Measurements from ENCODE around the gene NEIL1. TPM values are rescaled to one million over a fixed set of nuclear protein-coding genes. Genes with fewer than 3 reads are reported as not detected.
A peak's percentile ranks its signal among the peaks of the same experiment; 100 is the strongest.
"Not testable (repeated sequence)": the region's sequence is repeated elsewhere in the genome, so short reads cannot be mapped to it uniquely, and the experiment has no call there.

NEIL1 gene, protein sequence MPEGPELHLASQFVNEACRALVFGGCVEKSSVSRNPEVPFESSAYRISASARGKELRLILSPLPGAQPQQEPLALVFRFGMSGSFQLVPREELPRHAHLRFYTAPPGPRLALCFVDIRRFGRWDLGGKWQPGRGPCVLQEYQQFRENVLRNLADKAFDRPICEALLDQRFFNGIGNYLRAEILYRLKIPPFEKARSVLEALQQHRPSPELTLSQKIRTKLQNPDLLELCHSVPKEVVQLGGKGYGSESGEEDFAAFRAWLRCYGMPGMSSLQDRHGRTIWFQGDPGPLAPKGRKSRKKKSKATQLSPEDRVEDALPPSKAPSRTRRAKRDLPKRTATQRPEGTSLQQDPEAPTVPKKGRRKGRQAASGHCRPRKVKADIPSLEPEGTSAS
- total RNA-seq (1 to 10 TPM; 2.0 to 2.3 TPM), polyA plus RNA-seq (2.9 TPM)

DNA sequence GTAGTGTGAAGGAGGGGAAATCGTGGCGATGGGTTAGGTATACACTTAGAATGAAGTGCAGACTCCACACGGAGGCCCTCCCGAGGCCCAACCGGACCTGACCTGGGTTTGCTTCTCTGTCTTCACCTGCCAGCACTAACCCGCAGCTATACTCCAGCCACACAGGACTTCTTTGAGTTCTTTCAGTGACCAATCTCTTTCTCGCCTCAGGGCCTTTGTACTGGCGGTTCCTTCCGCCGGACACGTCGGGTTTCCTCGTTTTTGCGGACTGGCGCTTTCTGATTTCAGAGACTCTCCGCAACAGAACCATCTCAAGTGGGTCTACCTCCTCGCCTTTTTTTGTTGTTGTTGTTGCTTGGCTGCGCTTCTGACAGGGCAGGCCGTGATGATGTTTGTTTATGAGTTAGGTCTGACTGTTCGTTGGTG lies at the start of gene NEIL1:
NEIL1 (plus strand) TSS at position 244 of the 426 bp plus-strand sequence. CDS start 1,867 bp downstream, outside the sequence.
- Histone ChIP-seq H3K4me1 (ENCODE audit: insufficient read depth, low read length) (peaks cover 40% of the 10 kb centered on the region), H3K27ac (ENCODE audit: low read depth, low read length) (peak within 1 kb of the TSS; percentile 57), H3K27me3 (ENCODE audit: insufficient read depth, low read length, poor library complexity, severe bottlenecking) (no peaks in the 10 kb centered on the region), H3K9me3 (ENCODE audit: low read length) (peaks cover 10% of the 10 kb centered on the region), H3K4me3 (ENCODE audit: low read length) (peak within 1 kb of the TSS; percentile 68), H3K36me3 (ENCODE audit: insufficient read depth, low read length) (no peaks in the 10 kb centered on the region)
- Mint-ChIP-seq H3K4me1 (peaks cover 26 to 42% (median 26%) of the 10 kb centered on the region in 3 donors), H3K4me3 (peak within 1 kb of the TSS; percentile 79 to 91 (median 84)), H3K27me3 (peaks cover 0 to 10% of the 10 kb centered on the region in 2 donors), H3K27ac (peak within 1 kb of the TSS; percentile 60 to 93 (median 86)), H3K36me3 (peaks cover 3 to 7% (median 5%) of the 10 kb centered on the region in 3 donors), H3K9me3 (peaks cover 6 to 22% (median 20%) of the 10 kb centered on the region in 5 donors)
- POLR2A ChIA-PET, result interaction anchor here (0.6 to 5.4 kb wide), 2 partner anchors 19 to 22 kb away, joined by 3 to 34 read pairs; partner anchors contain the start of gene MAN2C1
- CTCF ChIA-PET, result interaction anchor here (1.8 kb wide), 1 partner anchor 21 kb away, joined by 12 read pairs; the partner anchor contains the start of gene MAN2C1
- DNase-seq, result no peak

DNA sequence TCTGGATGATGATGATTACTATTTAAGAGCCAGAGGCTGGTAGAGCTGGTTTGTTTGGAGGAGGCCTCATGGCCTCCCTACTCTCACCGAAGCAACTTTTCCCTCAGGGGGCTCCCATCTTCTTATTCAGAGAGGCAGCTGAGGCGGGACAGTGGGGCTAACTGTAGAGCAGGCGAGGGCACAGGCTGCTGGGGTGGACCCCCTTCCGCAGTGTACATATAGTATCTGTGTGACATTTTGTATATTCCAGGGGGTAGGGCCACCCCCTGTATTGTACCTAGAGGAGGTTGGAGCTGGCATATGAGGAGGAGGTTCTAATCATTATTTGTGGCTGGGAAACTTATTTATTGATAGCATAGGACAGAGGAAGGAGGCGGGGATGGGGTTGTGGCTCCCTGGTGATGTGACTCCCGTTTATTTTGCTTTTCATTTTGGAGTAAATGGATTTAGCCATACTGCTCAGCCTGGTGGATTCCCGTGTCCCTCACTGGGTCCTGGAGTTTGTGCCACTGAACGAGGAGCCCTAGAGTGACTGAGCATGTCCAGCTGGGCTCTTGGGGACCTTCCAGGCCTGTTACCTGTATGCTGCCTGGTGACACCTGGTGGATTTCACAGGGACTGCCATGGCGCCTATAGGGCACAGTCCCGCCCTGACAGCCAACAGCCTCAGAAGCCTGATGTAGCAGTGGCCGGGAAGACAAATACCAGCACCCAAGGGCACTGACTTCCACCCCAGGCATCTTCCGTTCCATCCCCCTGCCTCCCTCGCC lies 48.1 kb upstream of the NEIL1 start:
- H3K36me3 Mint-ChIP-seq; H3K4me3 Mint-ChIP-seq; POLR2A ChIA-PET; H3K9me3 Mint-ChIP-seq; H3K9me3 ChIP-seq (ENCODE audit: low read length); H3K4me1 ChIP-seq (ENCODE audit: insufficient read depth, low read length); H3K27me3 ChIP-seq (ENCODE audit: insufficient read depth, low read length, poor library complexity, severe bottlenecking); H3K27ac Mint-ChIP-seq; H3K27ac ChIP-seq (ENCODE audit: low read depth, low read length); H3K4me1 Mint-ChIP-seq; H3K4me3 ChIP-seq (ENCODE audit: low read length); H3K36me3 ChIP-seq (ENCODE audit: insufficient read depth, low read length); CTCF ChIA-PET; H3K27me3 Mint-ChIP-seq: not testable (repeated sequence)
- DNase-seq, result peak in 1 of 5 donors; percentile 23

GRCh38 chr15:75299311-75299688 lies 47.5 kb upstream of the NEIL1 start:
- H3K4me3 ChIP-seq (ENCODE audit: low read length); H3K36me3 ChIP-seq (ENCODE audit: insufficient read depth, low read length); H3K36me3 Mint-ChIP-seq; CTCF ChIA-PET; H3K9me3 Mint-ChIP-seq; POLR2A ChIA-PET; H3K27ac Mint-ChIP-seq; H3K27me3 Mint-ChIP-seq; H3K27me3 ChIP-seq (ENCODE audit: insufficient read depth, low read length, poor library complexity, severe bottlenecking); H3K27ac ChIP-seq (ENCODE audit: low read depth, low read length); H3K9me3 ChIP-seq (ENCODE audit: low read length); H3K4me1 ChIP-seq (ENCODE audit: insufficient read depth, low read length); H3K4me3 Mint-ChIP-seq; H3K4me1 Mint-ChIP-seq: not testable (repeated sequence)
- DNase-seq, result peak; percentile 43 to 70 (median 49)

DNA sequence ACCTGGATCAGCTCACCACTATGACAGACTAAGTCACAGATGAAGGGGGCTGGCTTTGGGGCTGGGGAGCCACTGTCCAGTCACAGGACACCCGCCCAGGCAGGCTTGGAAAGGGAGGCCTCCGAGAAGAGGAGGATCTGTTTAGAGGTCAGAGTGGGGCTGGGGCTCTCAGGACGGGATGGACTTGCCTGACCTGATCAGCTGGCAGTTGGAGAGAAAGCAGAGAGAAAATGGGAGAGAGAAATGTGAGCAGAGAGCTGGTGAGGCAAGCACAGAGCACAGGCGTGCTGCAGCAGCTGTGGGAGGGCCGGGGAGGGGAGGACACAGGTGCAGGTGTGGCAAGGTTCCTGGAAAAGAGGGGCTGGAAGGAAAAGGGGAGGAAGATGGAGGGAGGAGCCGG lies 46.8 kb upstream of the NEIL1 start:
- H3K36me3 ChIP-seq (ENCODE audit: insufficient read depth, low read length); H3K4me1 ChIP-seq (ENCODE audit: insufficient read depth, low read length); CTCF ChIA-PET; H3K27ac ChIP-seq (ENCODE audit: low read depth, low read length); H3K9me3 Mint-ChIP-seq; H3K27ac Mint-ChIP-seq; DNase-seq; H3K36me3 Mint-ChIP-seq; H3K4me3 Mint-ChIP-seq; POLR2A ChIA-PET; H3K9me3 ChIP-seq (ENCODE audit: low read length); H3K4me1 Mint-ChIP-seq; H3K27me3 ChIP-seq (ENCODE audit: insufficient read depth, low read length, poor library complexity, severe bottlenecking); H3K4me3 ChIP-seq (ENCODE audit: low read length): not testable (repeated sequence)
- peaks cover 3 to 15% of the 10 kb centered on the region in 2 donors for H3K27me3 Mint-ChIP-seq

- Histone ChIP-seq H3K4me3 (ENCODE audit: low read length) (no peak overlapping the region), H3K27me3 (ENCODE audit: insufficient read depth, low read length, poor library complexity, severe bottlenecking) (no peaks in the 10 kb centered on the region), H3K4me1 (ENCODE audit: insufficient read depth, low read length) (no peaks in the 10 kb centered on the region), H3K9me3 (ENCODE audit: low read length) (no peaks in the 10 kb centered on the region), H3K27ac (ENCODE audit: low read depth, low read length) (no peak overlapping the region), H3K36me3 (ENCODE audit: insufficient read depth, low read length) (no peaks in the 10 kb centered on the region)
- H3K4me1 Mint-ChIP-seq, result no peaks in the 10 kb centered on the region
- peaks cover 7 to 33% of the 10 kb centered on the region in 2 donors for H3K27me3 Mint-ChIP-seq
- H3K36me3 Mint-ChIP-seq, result no peaks in the 10 kb centered on the region
- ChIA-PET CTCF (no interaction called here), POLR2A (no interaction called here)
- no peak overlapping the region for H3K4me3 Mint-ChIP-seq
- H3K9me3 Mint-ChIP-seq, result peaks cover 0 to 2% (median 0%) of the 10 kb centered on the region in 5 donors
- no peak for DNase-seq
- H3K27ac Mint-ChIP-seq, result no peak overlapping the region
These were observed 44.5 kb upstream of the NEIL1 start for GRCh38 chr15:75302318-75302717.

GRCh38 chr15:75302753-75303152 lies 44.1 kb upstream of the NEIL1 start:
- POLR2A ChIA-PET; H3K27ac ChIP-seq (ENCODE audit: low read depth, low read length); H3K9me3 Mint-ChIP-seq; H3K4me1 ChIP-seq (ENCODE audit: insufficient read depth, low read length); H3K4me1 Mint-ChIP-seq; H3K36me3 ChIP-seq (ENCODE audit: insufficient read depth, low read length); H3K9me3 ChIP-seq (ENCODE audit: low read length); H3K27me3 ChIP-seq (ENCODE audit: insufficient read depth, low read length, poor library complexity, severe bottlenecking); H3K27ac Mint-ChIP-seq; H3K4me3 Mint-ChIP-seq; H3K4me3 ChIP-seq (ENCODE audit: low read length); CTCF ChIA-PET; H3K36me3 Mint-ChIP-seq; DNase-seq: not testable (repeated sequence)
- H3K27me3 Mint-ChIP-seq, result peaks cover 7 to 36% of the 10 kb centered on the region in 2 donors

DNA sequence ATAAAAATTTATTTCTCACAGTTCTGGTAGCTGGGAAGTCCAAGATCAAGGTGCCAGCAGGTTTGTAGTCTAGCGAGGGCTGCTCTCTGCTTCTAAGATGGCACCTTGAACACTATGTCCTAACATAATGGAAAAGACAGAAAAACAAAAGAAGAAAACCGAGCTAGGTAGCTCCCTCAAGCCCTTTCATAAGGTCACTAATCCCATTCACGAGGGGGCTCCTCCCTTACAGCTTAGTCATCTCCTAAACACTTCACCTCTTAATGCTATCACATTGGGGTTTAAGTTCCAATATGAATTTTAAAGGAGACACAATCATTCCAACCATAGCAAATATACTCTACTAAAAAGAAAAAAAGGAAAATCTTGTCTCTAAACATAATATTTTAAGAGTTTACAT lies 40.7 kb upstream of the NEIL1 start:
- no peak for DNase-seq
- H3K36me3 Mint-ChIP-seq, result no peaks in the 10 kb centered on the region
- ChIA-PET POLR2A (no interaction called here), CTCF (no interaction called here)
- Histone ChIP-seq H3K27ac (ENCODE audit: low read depth, low read length) (no peak overlapping the region), H3K36me3 (ENCODE audit: insufficient read depth, low read length) (no peaks in the 10 kb centered on the region), H3K9me3 (ENCODE audit: low read length) (no peaks in the 10 kb centered on the region), H3K4me3 (ENCODE audit: low read length) (no peak overlapping the region), H3K4me1 (ENCODE audit: insufficient read depth, low read length) (no peaks in the 10 kb centered on the region), H3K27me3 (ENCODE audit: insufficient read depth, low read length, poor library complexity, severe bottlenecking) (no peaks in the 10 kb centered on the region)
- H3K27ac Mint-ChIP-seq, result no peak overlapping the region
- peaks cover 14 to 57% of the 10 kb centered on the region in 2 donors for H3K27me3 Mint-ChIP-seq
- peaks cover 0 to 2% (median 0%) of the 10 kb centered on the region in 5 donors for H3K9me3 Mint-ChIP-seq
- H3K4me1 Mint-ChIP-seq, result no peaks in the 10 kb centered on the region
- no peak overlapping the region for H3K4me3 Mint-ChIP-seq

GRCh38 chr15:75307778-75308390 lies 39.0 kb upstream of the NEIL1 start:
- Mint-ChIP-seq H3K4me1 (peaks cover 5 to 6% (median 6%) of the 10 kb centered on the region in 3 donors), H3K27me3 (peaks cover 14 to 60% of the 10 kb centered on the region in 2 donors)
- CTCF ChIA-PET, result no interaction called here

More at GRCh38 chr15:75307778-75308390, 39.0 kb upstream of the NEIL1 start:
- POLR2A ChIA-PET, result no interaction called here
- Histone ChIP-seq H3K27me3 (ENCODE audit: insufficient read depth, low read length, poor library complexity, severe bottlenecking) (no peaks in the 10 kb centered on the region), H3K9me3 (ENCODE audit: low read length) (no peaks in the 10 kb centered on the region), H3K4me3 (ENCODE audit: low read length) (no peak overlapping the region), H3K27ac (ENCODE audit: low read depth, low read length) (no peak overlapping the region), H3K36me3 (ENCODE audit: insufficient read depth, low read length) (no peaks in the 10 kb centered on the region), H3K4me1 (ENCODE audit: insufficient read depth, low read length) (no peaks in the 10 kb centered on the region)
- Mint-ChIP-seq H3K9me3 (peaks cover 0 to 2% (median 0%) of the 10 kb centered on the region in 5 donors), H3K36me3 (no peaks in the 10 kb centered on the region), H3K27ac (peak overlapping the region in 1 of 8 donors; percentile 69), H3K4me3 (no peak overlapping the region)
- DNase-seq, result no peak

All from CD8-positive, alpha-beta memory T cell (primary cell).